ENCODE measurements around the gene PKN2. TPM values are rescaled to one million over a fixed set of nuclear protein-coding genes. Genes with fewer than 3 reads are reported as not detected.

PKN2 gene
- total and polyA plus RNA-seq, 9 of the 15 experiments (the other 6 are each of a cell fraction or from before 2014, with no cell fraction given): 4.5 to 25.3 (median 19.2) TPM

GRCh38 chr1:88801575-88802208, 117.6 kb downstream of the PKN2 start:
- Histone ChIP-seq H3K79me2 (ENCODE audit: control insufficient read depth, insufficient read depth, low read length) (no peaks in the 10 kb centered on the region), H3K4me1 (replicated peaks in 1 of 2; ENCODE audit: control insufficient read depth in 2 of 2, insufficient read depth in 2 of 2, low read length in 2 of 2) (no peaks in the 10 kb centered on the region; a peak in 1 of 5 replicates), H3K4me3 (no peak overlapping the region), H3K27me3 (ENCODE audit: control insufficient read depth in 2 of 2, insufficient read depth in 2 of 2, low read length in 2 of 2) (no peaks in the 10 kb centered on the region), H4K20me1 (replicated peaks; ENCODE audit: control insufficient read depth, insufficient read depth, low read length) (no peaks in the 10 kb centered on the region), H3K4me2 (ENCODE audit: insufficient read depth, low read length) (no peak overlapping the region), H2AFZ (ENCODE audit: low read depth, low read length) (no peak overlapping the region), H3K36me3 (ENCODE audit: control insufficient read depth, insufficient read depth, low read length) (peaks cover 60% of the 10 kb centered on the region), H3K9ac (ENCODE audit: insufficient read depth in 1 of 2, low read depth in 2 of 2, low read length in 2 of 2) (no peak overlapping the region), H3K27ac (ENCODE audit: extremely low read depth, low read depth, low read length) (no peak overlapping the region), H3K9me3 (replicated peaks; ENCODE audit: control insufficient read depth, insufficient read depth, low read depth, low read length) (no peaks in the 10 kb centered on the region; the same call in 1 of the 2 replicates), H3K9me1 (ENCODE audit: control insufficient read depth, insufficient read depth, low read length) (no peaks in the 10 kb centered on the region)
- TF ChIP-seq MITF (IDR thresholded peaks at IDR 0.05): no peak
- no peak for TF ChIP-seq MTA2 (IDR thresholded peaks at IDR 0.05; ENCODE audit: low read depth)
- TF ChIP-seq NCOA4 (IDR thresholded peaks at IDR 0.05; ENCODE audit: partially characterized antibody): no peak
- TF ChIP-seq SRF (CRISPR knock-in tag; IDR thresholded peaks at IDR 0.05): peak in 1 of 2 experiments; percentile 79; a peak in 1 of 4 replicates
- TF ChIP-seq U2AF1 (optimal IDR thresholded peaks at IDR 0.05; ENCODE audit: low read depth, low read length): no peak
- TF ChIP-seq SPI1 (IDR thresholded peaks at IDR 0.05; ENCODE audit: borderline replicate concordance, low read depth, low read length): peak; percentile 29; the same call in 1 of the 2 replicates
- TF ChIP-seq CEBPB (tag; IDR thresholded peaks at IDR 0.05): 0 out of 2 replicates have a peak, but pooled peaks have one; percentile 7
- peak in 1 of 2 experiments; percentile 48; a peak in 1 of 3 replicates for TF ChIP-seq CBX3 (IDR thresholded peaks at IDR 0.05; ENCODE audit: borderline replicate concordance in 1 of 2, low read length in 2 of 2)
- TF ChIP-seq BMI1 (IDR thresholded peaks at IDR 0.05; ENCODE audit: low read length): no peak
- no peak for TF ChIP-seq ZBTB17 (CRISPR knock-in tag; IDR thresholded peaks at IDR 0.05)
- TF ChIP-seq TRIM28 (IDR thresholded peaks at IDR 0.05): no peak
- TF ChIP-seq ILK (tag; IDR thresholded peaks at IDR 0.05; ENCODE audit: borderline replicate concordance, low read depth): no peak
- DNase-seq (ENCODE audit: extremely low read depth in 1 of 4, low spot score in 3 of 4) (no peak), ATAC-seq (no peak), FAIRE-seq (no peak)
- BruUV-seq (replicated peaks): no TSS peak
- POLR2A ChIA-PET: no interaction called here
- intact Hi-C loops (cut with micrococcal nuclease): no loop called here
- CTCF ChIA-PET (ENCODE audit: low intra/inter-chr PET ratio): no interaction called here
- in situ Hi-C loops (cut with MboI): no loop called here
- WGBS (ENCODE audit: insufficient coverage, low coverage, missing lambda C conversion rate): 95% methylated on average over 9 of the region's 9 CpGs

All from K562 (cell line).